DMS53 (cell line): ENCODE results near the gene VTI1A.

Experiments
- DNase-seq: peaks from one replicate; lab custom pipeline; 2025; lab: John Stamatoyannopoulos, UW

The VTI1A gene

GRCh38 chr10:112639298-112639697 lies 192.3 kb downstream of the VTI1A start:
- DNase-seq, result no peak

GRCh38 chr10:112640638-112641037 lies 193.6 kb downstream of the VTI1A start:
- no peak for DNase-seq

GRCh38 chr10:112643600-112644264 lies 196.7 kb downstream of the VTI1A start:
- no peak for DNase-seq

- no peak for DNase-seq
Observed at GRCh38 chr10:112644265-112644645, 197.2 kb downstream of the VTI1A start.

- no peak for DNase-seq
Observed at GRCh38 chr10:112649006-112649821, 202.2 kb downstream of the VTI1A start.

- DNase-seq, result no peak
Observed at GRCh38 chr10:112649822-112650152, 202.8 kb downstream of the VTI1A start.

- DNase-seq, result no peak
Observed at GRCh38 chr10:112650588-112651030, 203.6 kb downstream of the VTI1A start.

GRCh38 chr10:112653215-112653614 lies 206.2 kb downstream of the VTI1A start:
- no peak for DNase-seq

- no peak for DNase-seq
Observed at GRCh38 chr10:112653851-112654250, 206.8 kb downstream of the VTI1A start.

GRCh38 chr10:112654794-112655193 lies 207.8 kb downstream of the VTI1A start:
- DNase-seq, result no peak

GRCh38 chr10:112655722-112656121 lies 208.7 kb downstream of the VTI1A start:
- no peak for DNase-seq

- no peak for DNase-seq
Observed at GRCh38 chr10:112658465-112658864, 211.4 kb downstream of the VTI1A start.

GRCh38 chr10:112658900-112659638 lies 212.1 kb downstream of the VTI1A start:
- DNase-seq, result no peak

GRCh38 chr10:112663234-112664125 lies 216.5 kb downstream of the VTI1A start:
- no peak for DNase-seq

GRCh38 chr10:112666094-112666493 lies 219.1 kb downstream of the VTI1A start:
- DNase-seq, result no peak

GRCh38 chr10:112669989-112670388 lies 223.0 kb downstream of the VTI1A start:
- DNase-seq, result no peak

- no peak for DNase-seq
Observed at GRCh38 chr10:112671743-112672142, 224.7 kb downstream of the VTI1A start.

GRCh38 chr10:112672706-112673105 lies 225.7 kb downstream of the VTI1A start:
- DNase-seq, result no peak

GRCh38 chr10:112675560-112676083 lies 228.6 kb downstream of the VTI1A start:
- DNase-seq, result no peak

- no peak for DNase-seq
Observed at GRCh38 chr10:112677689-112678088, 230.7 kb downstream of the VTI1A start.

GRCh38 chr10:112678581-112678980 lies 231.6 kb downstream of the VTI1A start:
- no peak for DNase-seq

- no peak for DNase-seq
Observed at GRCh38 chr10:112678987-112679386, 232.0 kb downstream of the VTI1A start.
